ENCODE data around the gene HIPK1.
"Not testable (repeated sequence)": the region's sequence is repeated elsewhere in the genome, so short reads cannot be mapped to it uniquely, and the experiment has no call there.

The HIPK1 gene

GRCh38 chr1:114019724-114020123, 90.6 kb downstream of the HIPK1 start:
- not testable (repeated sequence) for DNase-seq

GRCh38 chr1:114021665-114022099, 92.6 kb downstream of the HIPK1 start:
- DNase-seq: no peak

- no peak for DNase-seq
Observed at GRCh38 chr1:114022877-114023276, 93.8 kb downstream of the HIPK1 start.

- no peak for DNase-seq
Observed at GRCh38 chr1:114023377-114023776, 94.3 kb downstream of the HIPK1 start.

- no peak for DNase-seq
Observed at GRCh38 chr1:114024049-114024448, 94.9 kb downstream of the HIPK1 start.

- DNase-seq: no peak
Observed at GRCh38 chr1:114025609-114026401, 96.7 kb downstream of the HIPK1 start.

GRCh38 chr1:114026797-114027196, 97.7 kb downstream of the HIPK1 start:
- no peak for DNase-seq

Data from activated naive CD4-positive, alpha-beta T cell treated with Interleukin-2 at 50 U/mL for 16 hours (primary cell).